ENCODE results near the gene BPGM.

GRCh38 chr7:134704827-134705226, 58.2 kb downstream of the BPGM start:
- TF ChIP-seq GATA2 (IDR thresholded peaks at IDR 0.05; ENCODE audit: low read depth, low read length), result no peak
- TF ChIP-seq GATA3 (IDR thresholded peaks at IDR 0.05; ENCODE audit: low read depth, low read length), result no peak
